GM23338 (cell line): ENCODE results near the gene PCDH12.

Experiments used
- CREB1 ChIP-seq: fragments of 250-450 bp; sonication (Bioruptor Pico); IDR thresholded peaks from 2 replicates; pipeline ENCODE4 v1.5.0; 2020; ENCODE audit warnings: low read depth, mild to moderate bottlenecking, moderate library complexity
- CTCF ChIP-seq, 2 experiments: fragments of 200-600 bp in 1 of 2; sonication (generic) in 1 of 2; conservative IDR thresholded peaks; 2 replicates each; pipeline versions ENCODE4 v1.5.1 to v1.6.1; 2016 to 2017; ENCODE audit warnings: antibody characterized with exemption in 2 of 2, low read depth in 2 of 2, mild to moderate bottlenecking in 2 of 2, moderate library complexity in 1 of 2

DNA sequence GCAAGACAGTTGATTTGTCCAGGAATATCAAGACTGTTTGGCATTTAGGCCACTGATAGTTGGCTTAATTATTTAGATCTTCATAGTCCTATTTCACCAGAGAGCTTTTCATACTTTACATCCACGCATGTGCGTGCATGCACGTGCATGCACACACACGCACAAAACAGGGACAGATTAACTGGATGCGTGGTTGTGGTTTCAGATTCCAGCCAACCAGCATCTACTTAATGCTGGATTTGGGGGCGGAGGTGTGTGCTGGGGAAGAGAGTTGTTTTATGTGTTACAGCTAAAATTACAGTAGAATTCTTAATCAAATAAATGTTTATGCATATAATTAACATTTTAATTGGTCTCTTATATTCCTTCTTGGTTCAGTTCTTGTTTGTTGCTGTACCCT is 18.2 kb upstream of the PCDH12 start:
- TF ChIP-seq CTCF (conservative IDR thresholded peaks at IDR 0.05; ENCODE audit: low read depth in 2 of 2) (no peak), CREB1 (CRISPR knock-in tag) (no peak)
